A673 (cell line): ENCODE results near the gene TNFRSF12A. TPM values are rescaled to one million over a fixed set of nuclear protein-coding genes. Genes with fewer than 3 reads are reported as not detected.

Experiments used
- BruUV-seq: library from RNA; stranded (reverse); fragments of 400-500 nt; replicated peaks from 2 replicates; lab custom pipeline; 2021; lab: Mats Ljungman, UMichigan
- CTCF ChIA-PET: fragments of 300-600 bp; sonication (Branson Sonifier 250); formaldehyde crosslinking; loops from one replicate; lab custom pipeline; 2022; ENCODE audit warnings: antibody characterized with exemption; lab: Charles Lee
- POLR2A ChIA-PET: fragments of 300-600 bp; sonication (Branson Sonifier 250); formaldehyde crosslinking; loops from one replicate; lab custom pipeline; 2022; ENCODE audit warnings: antibody characterized with exemption; ENCODE audit not compliant: low non-redundant PET; lab: Charles Lee
- DNase-seq: peaks from one replicate; pipeline ENCODE4 v3.0.0-alpha.2; 2015; ENCODE audit warnings: low spot score
- H3K27ac ChIP-seq: fragments of 200-600 bp; sonication (generic); 2 replicates; pipeline ENCODE4 v1.5.1; 2016; ENCODE audit warnings: mixed run types, low read depth, mild to moderate bottlenecking, mixed read lengths, antibody characterized with exemption, low read length; ENCODE audit not compliant: poor library complexity, severe bottlenecking
- H3K27me3 ChIP-seq: fragments of 200-600 bp; sonication (generic); replicated peaks from 2 replicates; pipeline ENCODE4 v1.6.1; 2017; ENCODE audit warnings: mixed run types, low read depth, mild to moderate bottlenecking, mixed read lengths, antibody characterized with exemption, low read length; ENCODE audit not compliant: insufficient read depth, poor library complexity
- H3K36me3 ChIP-seq: fragments of 200-600 bp; sonication (generic); 2 replicates; pipeline ENCODE4 v1.6.1; 2016; ENCODE audit warnings: mixed run types, mild to moderate bottlenecking, mixed read lengths, antibody characterized with exemption, low read length; ENCODE audit not compliant: insufficient read depth, poor library complexity, severe bottlenecking
- H3K4me1 ChIP-seq: fragments of 200-600 bp; sonication (generic); 2 replicates; pipeline ENCODE4 v1.6.1; 2017; ENCODE audit warnings: mixed run types, mild to moderate bottlenecking, mixed read lengths, antibody characterized with exemption, low read length; ENCODE audit not compliant: insufficient read depth, poor library complexity, severe bottlenecking
- H3K4me3 ChIP-seq: fragments of 200-600 bp; sonication (generic); 2 replicates; pipeline ENCODE4 v1.5.1; 2016; ENCODE audit warnings: low read depth, mixed run types, mild to moderate bottlenecking, mixed read lengths, low read length; ENCODE audit not compliant: poor library complexity, severe bottlenecking
- H3K9me3 ChIP-seq: fragments of 200-600 bp; sonication (generic); 2 replicates; pipeline ENCODE4 v1.6.1; 2016; ENCODE audit warnings: mixed run types, low read depth, mild to moderate bottlenecking, mixed read lengths, antibody characterized with exemption, low read length; ENCODE audit not compliant: poor library complexity, severe bottlenecking
- EZH2 ChIP-seq: fragments of 200-600 bp; sonication (generic); IDR thresholded peaks from 2 replicates; pipeline ENCODE4 v1.6.1; 2017; ENCODE audit warnings: borderline replicate concordance, low read depth, mild to moderate bottlenecking, mixed read lengths, antibody characterized with exemption, low read length; ENCODE audit not compliant: poor library complexity, severe bottlenecking
- intact Hi-C: fragments of 100-400 bp; cut with micrococcal nuclease; formaldehyde crosslinking; loops from one replicate; pipeline ENCODE4 v1.10.0; 2022; ENCODE audit not compliant: unreplicated experiment
- total RNA-seq: library from RNA; stranded (reverse); gene quantifications from 2 replicates; pipeline ENCODE4 v1.2.3, GENCODE V29; 2021
- TF ChIP-seq, protein P1 (sequence below): fragments of 300-800, 200-600 bp; sonication (generic); conservative IDR thresholded peaks from 2 replicates; pipeline ENCODE4 v1.5.1; 2017; ENCODE audit warnings: low read depth, mild to moderate bottlenecking, antibody characterized with exemption, low read length, moderate library complexity, mixed read lengths

TNFRSF12A gene
- total RNA-seq, 1 experiment from 2014 or later: 39.5 TPM

DNA sequence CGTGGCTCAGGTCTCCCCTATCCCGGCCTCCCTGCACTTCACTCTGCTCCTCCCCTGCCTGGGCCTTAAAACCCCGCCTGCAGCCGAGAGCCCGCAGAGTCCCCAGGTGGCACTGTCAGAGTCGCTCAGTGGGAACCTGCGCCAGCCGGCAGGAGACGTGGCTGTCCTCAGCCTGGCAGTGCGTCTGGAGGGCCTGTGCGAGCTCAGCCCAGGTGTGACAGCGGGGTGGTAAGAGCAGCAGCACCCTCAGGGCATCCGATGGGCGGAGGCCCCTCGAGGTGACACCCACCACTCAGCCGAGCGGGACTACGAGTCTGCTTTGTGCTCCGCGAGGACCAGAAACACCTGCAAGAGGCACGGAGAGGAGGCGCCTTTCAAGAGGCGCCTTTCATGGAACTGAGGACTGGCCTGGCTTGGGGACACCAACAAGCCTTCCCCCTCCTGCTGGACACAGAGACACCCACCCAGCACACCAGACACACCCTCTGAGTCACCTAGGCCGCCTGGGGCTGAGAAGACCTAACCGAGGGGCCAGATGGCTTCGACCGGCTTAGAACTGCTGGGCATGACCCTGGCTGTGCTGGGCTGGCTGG lies 7.2 kb upstream of the TNFRSF12A start, which contains the start of gene CLDN9:
TSS of gene CLDN9 (plus strand) at position 96 of the 593 bp plus-strand sequence. CDS start at position 536, 440 bp downstream.
- Histone ChIP-seq H3K27ac (no peak within 1 kb of the TSS), H3K36me3 (no peaks in the 10 kb centered on the region), H3K27me3 (peaks cover 56% of the 10 kb centered on the region), H3K4me3 (no peak within 1 kb of the TSS), H3K9me3 (no peaks in the 10 kb centered on the region), H3K4me1 (peaks cover 4% of the 10 kb centered on the region)
- no peak for TF ChIP-seq EZH2
- TF ChIP-seq, protein P1, sequence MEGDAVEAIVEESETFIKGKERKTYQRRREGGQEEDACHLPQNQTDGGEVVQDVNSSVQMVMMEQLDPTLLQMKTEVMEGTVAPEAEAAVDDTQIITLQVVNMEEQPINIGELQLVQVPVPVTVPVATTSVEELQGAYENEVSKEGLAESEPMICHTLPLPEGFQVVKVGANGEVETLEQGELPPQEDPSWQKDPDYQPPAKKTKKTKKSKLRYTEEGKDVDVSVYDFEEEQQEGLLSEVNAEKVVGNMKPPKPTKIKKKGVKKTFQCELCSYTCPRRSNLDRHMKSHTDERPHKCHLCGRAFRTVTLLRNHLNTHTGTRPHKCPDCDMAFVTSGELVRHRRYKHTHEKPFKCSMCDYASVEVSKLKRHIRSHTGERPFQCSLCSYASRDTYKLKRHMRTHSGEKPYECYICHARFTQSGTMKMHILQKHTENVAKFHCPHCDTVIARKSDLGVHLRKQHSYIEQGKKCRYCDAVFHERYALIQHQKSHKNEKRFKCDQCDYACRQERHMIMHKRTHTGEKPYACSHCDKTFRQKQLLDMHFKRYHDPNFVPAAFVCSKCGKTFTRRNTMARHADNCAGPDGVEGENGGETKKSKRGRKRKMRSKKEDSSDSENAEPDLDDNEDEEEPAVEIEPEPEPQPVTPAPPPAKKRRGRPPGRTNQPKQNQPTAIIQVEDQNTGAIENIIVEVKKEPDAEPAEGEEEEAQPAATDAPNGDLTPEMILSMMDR: no peak
- intact Hi-C loops: no loop called here
- CTCF ChIA-PET: no interaction called here
- POLR2A ChIA-PET: no interaction called here
- no peak for DNase-seq
- no TSS peak for BruUV-seq

GRCh38 chr16:3013491-3013951 lies 6.6 kb upstream of the TNFRSF12A start:
- no TSS peak for BruUV-seq
- peaks cover 5% of the 10 kb centered on the region for H3K4me1 ChIP-seq
- H3K27ac ChIP-seq: no peak overlapping the region
- H3K36me3 ChIP-seq: no peaks in the 10 kb centered on the region
- H3K4me3 ChIP-seq: no peak overlapping the region
- ChIA-PET CTCF (no interaction called here), POLR2A (no interaction called here)
- H3K9me3 ChIP-seq: no peaks in the 10 kb centered on the region
- H3K27me3 ChIP-seq: peaks cover 50% of the 10 kb centered on the region
- TF ChIP-seq, protein P1: no peak
- no peak for TF ChIP-seq EZH2
- DNase-seq: no peak
- intact Hi-C loops: no loop called here

GRCh38 chr16:3013998-3014690 lies 6.0 kb upstream of the TNFRSF12A start:
- CTCF ChIA-PET: no interaction called here
- DNase-seq: no peak
- Histone ChIP-seq H3K4me1 (peaks cover 8% of the 10 kb centered on the region), H3K27ac (no peak overlapping the region), H3K4me3 (no peak overlapping the region), H3K27me3 (peaks cover 46% of the 10 kb centered on the region), H3K36me3 (no peaks in the 10 kb centered on the region), H3K9me3 (no peaks in the 10 kb centered on the region)
- no TSS peak for BruUV-seq
- TF ChIP-seq, protein P1: no peak
- TF ChIP-seq EZH2: no peak
- intact Hi-C loops: no loop called here
- POLR2A ChIA-PET: no interaction called here
